HEK293 (cell line): ENCODE results near the gene PPM1F.

Source experiments
- KLF9 ChIP-seq: fragments of 450-650 bp; formaldehyde crosslinking; IDR thresholded peaks from 2 replicates; pipeline ENCODE4 v1.5.1; 2016; ENCODE audit warnings: missing biosample characterization, missing genetic modification characterization, low read depth
- TF ChIP-seq, protein P1 (sequence below): sonication (generic); formaldehyde crosslinking; IDR thresholded peaks from 2 replicates; pipeline ENCODE4 v1.8.1; 2022; ENCODE audit warnings: mild to moderate bottlenecking, moderate library complexity, missing genetic modification reagents
- TF ChIP-seq, protein P2 (sequence below): fragments of 450-650 bp; formaldehyde crosslinking; conservative IDR thresholded peaks from 2 replicates; pipeline ENCODE4 v1.5.1; 2016; ENCODE audit warnings: low read depth, missing biosample characterization, missing genetic modification characterization
- TF ChIP-seq, protein P3 (sequence below): fragments of 450-650 bp; formaldehyde crosslinking; IDR thresholded peaks from 2 replicates; pipeline ENCODE4 v1.5.1; 2016; ENCODE audit warnings: missing biosample characterization, missing genetic modification characterization
- TF ChIP-seq, protein P4 (sequence below): fragments of 450-650 bp; formaldehyde crosslinking; IDR thresholded peaks from 2 replicates; pipeline ENCODE4 v1.5.1; 2016; ENCODE audit warnings: missing biosample characterization, missing genetic modification characterization

DNA sequence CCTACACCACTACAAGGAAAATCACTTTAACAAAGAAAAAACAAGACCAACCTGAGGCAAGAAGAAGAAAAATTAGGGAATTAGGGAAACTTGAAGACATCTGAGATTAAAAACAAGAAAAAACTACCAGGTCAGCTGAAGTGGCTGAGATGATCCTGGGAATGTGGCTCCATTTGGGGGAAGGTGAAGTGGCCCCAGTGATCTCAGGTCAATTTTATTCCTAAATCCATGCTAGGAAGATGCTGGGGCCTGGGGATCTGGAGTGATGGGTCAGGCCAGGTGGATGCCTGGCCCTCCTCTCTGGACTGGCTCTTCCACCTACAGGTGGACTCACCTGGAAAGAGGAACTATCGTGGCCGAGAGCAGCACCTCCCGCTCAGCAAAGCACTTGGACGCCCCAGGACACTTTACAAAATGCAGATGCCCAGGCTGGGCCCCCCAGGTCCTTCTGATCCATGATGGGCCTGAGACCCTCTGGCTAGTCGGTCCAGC lies 23.3 kb upstream of the PPM1F start:
- TF ChIP-seq, protein P1, sequence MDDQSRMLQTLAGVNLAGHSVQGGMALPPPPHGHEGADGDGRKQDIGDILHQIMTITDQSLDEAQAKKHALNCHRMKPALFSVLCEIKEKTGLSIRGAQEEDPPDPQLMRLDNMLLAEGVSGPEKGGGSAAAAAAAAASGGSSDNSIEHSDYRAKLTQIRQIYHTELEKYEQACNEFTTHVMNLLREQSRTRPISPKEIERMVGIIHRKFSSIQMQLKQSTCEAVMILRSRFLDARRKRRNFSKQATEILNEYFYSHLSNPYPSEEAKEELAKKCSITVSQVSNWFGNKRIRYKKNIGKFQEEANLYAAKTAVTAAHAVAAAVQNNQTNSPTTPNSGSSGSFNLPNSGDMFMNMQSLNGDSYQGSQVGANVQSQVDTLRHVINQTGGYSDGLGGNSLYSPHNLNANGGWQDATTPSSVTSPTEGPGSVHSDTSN (CRISPR knock-in tag) = no peak
- TF ChIP-seq, protein P2, sequence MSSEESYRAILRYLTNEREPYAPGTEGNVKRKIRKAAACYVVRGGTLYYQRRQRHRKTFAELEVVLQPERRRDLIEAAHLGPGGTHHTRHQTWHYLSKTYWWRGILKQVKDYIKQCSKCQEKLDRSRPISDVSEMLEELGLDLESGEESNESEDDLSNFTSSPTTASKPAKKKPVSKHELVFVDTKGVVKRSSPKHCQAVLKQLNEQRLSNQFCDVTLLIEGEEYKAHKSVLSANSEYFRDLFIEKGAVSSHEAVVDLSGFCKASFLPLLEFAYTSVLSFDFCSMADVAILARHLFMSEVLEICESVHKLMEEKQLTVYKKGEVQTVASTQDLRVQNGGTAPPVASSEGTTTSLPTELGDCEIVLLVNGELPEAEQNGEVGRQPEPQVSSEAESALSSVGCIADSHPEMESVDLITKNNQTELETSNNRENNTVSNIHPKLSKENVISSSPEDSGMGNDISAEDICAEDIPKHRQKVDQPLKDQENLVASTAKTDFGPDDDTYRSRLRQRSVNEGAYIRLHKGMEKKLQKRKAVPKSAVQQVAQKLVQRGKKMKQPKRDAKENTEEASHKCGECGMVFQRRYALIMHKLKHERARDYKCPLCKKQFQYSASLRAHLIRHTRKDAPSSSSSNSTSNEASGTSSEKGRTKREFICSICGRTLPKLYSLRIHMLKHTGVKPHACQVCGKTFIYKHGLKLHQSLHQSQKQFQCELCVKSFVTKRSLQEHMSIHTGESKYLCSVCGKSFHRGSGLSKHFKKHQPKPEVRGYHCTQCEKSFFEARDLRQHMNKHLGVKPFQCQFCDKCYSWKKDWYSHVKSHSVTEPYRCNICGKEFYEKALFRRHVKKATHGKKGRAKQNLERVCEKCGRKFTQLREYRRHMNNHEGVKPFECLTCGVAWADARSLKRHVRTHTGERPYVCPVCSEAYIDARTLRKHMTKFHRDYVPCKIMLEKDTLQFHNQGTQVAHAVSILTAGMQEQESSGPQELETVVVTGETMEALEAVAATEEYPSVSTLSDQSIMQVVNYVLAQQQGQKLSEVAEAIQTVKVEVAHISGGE (tag by site-specific recombination) = no peak
- TF ChIP-seq KLF9 = no peak
- TF ChIP-seq, protein P3, sequence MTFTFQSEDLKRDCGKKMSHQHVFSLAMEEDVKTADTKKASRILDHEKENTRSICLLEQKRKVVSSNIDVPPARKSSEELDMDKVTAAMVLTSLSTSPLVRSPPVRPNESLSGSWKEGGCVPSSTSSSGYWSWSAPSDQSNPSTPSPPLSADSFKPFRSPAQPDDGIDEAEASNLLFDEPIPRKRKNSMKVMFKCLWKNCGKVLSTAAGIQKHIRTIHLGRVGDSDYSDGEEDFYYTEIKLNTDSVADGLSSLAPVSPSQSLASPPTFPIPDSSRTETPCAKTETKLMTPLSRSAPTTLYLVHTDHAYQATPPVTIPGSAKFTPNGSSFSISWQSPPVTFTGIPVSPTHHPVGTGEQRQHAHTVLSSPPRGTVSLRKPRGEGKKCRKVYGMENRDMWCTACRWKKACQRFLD = no peak
- TF ChIP-seq, protein P4, sequence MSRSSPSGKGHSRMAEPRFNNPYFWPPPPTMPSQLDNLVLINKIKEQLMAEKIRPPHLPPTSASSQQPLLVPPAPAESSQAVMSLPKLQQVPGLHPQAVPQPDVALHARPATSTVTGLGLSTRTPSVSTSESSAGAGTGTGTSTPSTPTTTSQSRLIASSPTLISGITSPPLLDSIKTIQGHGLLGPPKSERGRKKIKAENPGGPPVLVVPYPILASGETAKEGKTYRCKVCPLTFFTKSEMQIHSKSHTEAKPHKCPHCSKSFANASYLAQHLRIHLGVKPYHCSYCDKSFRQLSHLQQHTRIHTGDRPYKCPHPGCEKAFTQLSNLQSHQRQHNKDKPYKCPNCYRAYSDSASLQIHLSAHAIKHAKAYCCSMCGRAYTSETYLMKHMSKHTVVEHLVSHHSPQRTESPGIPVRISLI (tag by site-specific recombination) = no peak
